Neural cell (in vitro differentiated cells): Measurements from ENCODE around the gene PICALM.

Source experiments
- CTCF ChIP-seq: fragments of 450-650 bp; IDR thresholded peaks from 2 replicates; pipeline ENCODE4 v1.5.1; 2014; ENCODE audit warnings: antibody characterized with exemption, mild to moderate bottlenecking, moderate library complexity; ENCODE audit not compliant: poor library complexity, severe bottlenecking
- EP300 ChIP-seq: fragments of 450-650 bp; conservative IDR thresholded peaks from 2 replicates; pipeline ENCODE4 v1.6.1; 2014; ENCODE audit warnings: antibody characterized with exemption, mild to moderate bottlenecking, moderate library complexity; ENCODE audit not compliant: poor library complexity, severe bottlenecking
- EZH2 ChIP-seq: fragments of 200-600, 300-800 bp; shearing (Covaris generic), sonication (generic); IDR thresholded peaks from 2 replicates; pipeline ENCODE4 v1.6.1; 2014; ENCODE audit warnings: antibody characterized with exemption, low read length, borderline replicate concordance, mild to moderate bottlenecking; ENCODE audit not compliant: insufficient read depth, poor library complexity, severe bottlenecking
- MXI1 ChIP-seq: fragments of 450-650 bp; conservative IDR thresholded peaks from 2 replicates; pipeline ENCODE4 v1.6.1; 2014; ENCODE audit warnings: antibody characterized with exemption, mild to moderate bottlenecking; ENCODE audit not compliant: poor library complexity, severe bottlenecking
- POLR2AphosphoS5 ChIP-seq: IDR thresholded peaks from 2 replicates; pipeline ENCODE4 v1.6.1; 2012
- RAD21 ChIP-seq: fragments of 450-650 bp; conservative IDR thresholded peaks from 2 replicates; pipeline ENCODE4 v1.6.1; 2014; ENCODE audit warnings: antibody characterized with exemption, mild to moderate bottlenecking, moderate library complexity
- REST ChIP-seq: IDR thresholded peaks from 2 replicates; pipeline ENCODE4 v1.6.1; 2012; ENCODE audit warnings: borderline replicate concordance
- SMC3 ChIP-seq: fragments of 450-650 bp; conservative IDR thresholded peaks from 2 replicates; pipeline ENCODE4 v1.6.1; 2014; ENCODE audit warnings: antibody characterized with exemption, mild to moderate bottlenecking, moderate library complexity; ENCODE audit not compliant: poor library complexity
- TAF1 ChIP-seq: IDR thresholded peaks from 2 replicates; pipeline ENCODE4 v1.6.1; 2012; ENCODE audit warnings: low read depth

GRCh38 chr11:86035164-86035563 lies 33.7 kb downstream of the PICALM start:
- TF ChIP-seq REST (no peak), MXI1 (no peak), CTCF (no peak), EZH2 (no peak), TAF1 (no peak), RAD21 (no peak), SMC3 (no peak), POLR2AphosphoS5 (no peak), EP300 (no peak)
